Pancreas (tissue), 10 donors: ENCODE results near the gene RGS7. TPM values are rescaled to one million over a fixed set of nuclear protein-coding genes. Genes with fewer than 3 reads are reported as not detected.

ENCODE experiments used
- ATAC-seq, 4 donors: fragments of 200-7000 bp; cut with Tn5 transposase; one replicate each; pipeline versions ENCODE4 v1.8.0 to v1.9.1; 2020; ENCODE audit warnings: mild to moderate bottlenecking in 4 of 4, moderate library complexity in 4 of 4
- DNase-seq, 6 donors: peaks; one replicate each; pipeline ENCODE4 v3.0.0-alpha.2; 2020
- FAIRE-seq: peaks from 2 replicates; lab custom pipeline; 2012; peaks lifted over from hg19 to GRCh38; lab: Jason Lieb, UNC
- H3K27ac ChIP-seq, 4 donors: fragments of 200-600 bp; sonication (generic); 1 replicate in 3 of 4; 2 replicates in 1 of 4; pipeline versions ENCODE4 v1.5.0 to v1.8.0; 2020
- H3K27me3 ChIP-seq, 4 donors: fragments of 200-600 bp; one replicate each; pipeline ENCODE4 v1.8.0; 2021
- H3K36me3 ChIP-seq, 3 donors: fragments of 200-600 bp; sonication (generic) in 1 of 3; one replicate each; pipeline versions ENCODE4 v1.5.0 to v1.8.0; 2020 to 2021
- H3K4me1 ChIP-seq, 3 donors: fragments of 200-600 bp; one replicate each; pipeline ENCODE4 v1.8.0; 2021
- H3K4me3 ChIP-seq, 4 donors: fragments of 200-600 bp; sonication (generic) in 2 of 4; one replicate each; pipeline versions ENCODE4 v1.5.0 to v1.8.0; 2020 to 2021
- H3K9me3 ChIP-seq, 4 donors: fragments of 200-600 bp; one replicate each; pipeline ENCODE4 v1.8.0; 2021
- CTCF ChIP-seq, 4 donors: fragments of 200-600 bp; sonication (generic) in 3 of 4; IDR thresholded peaks; one replicate each; pipeline versions ENCODE4 v1.5.0 to v1.8.0; 2021; ENCODE audit warnings: antibody characterized with exemption in 4 of 4
- WGBS, 2 donors: extraction: QIAGEN DNeasy Blood & Tissue Kit; methylation state at CpG; one replicate each; pipeline ENCODE4 v1.1.7; 2013; 5-methylcytosine and 5-hydroxymethylcytosine counted together
- intact Hi-C, 3 donors: fragments of 100-400 bp; cut with DNase I; formaldehyde crosslinking; loops; one replicate each; pipeline versions ENCODE4 v1.11.1 to v1.14.2; 2022
- polyA plus RNA-seq, 2 donors: library from polyadenylated mRNA; stranded (reverse); fragments of 200-250 nt; gene quantifications; one replicate each; pipeline ENCODE4 v1.2.3, GENCODE V29; 2013
- total RNA-seq, 6 donors: library from RNA; stranded (reverse); fragmentation: NEBNext Ultra II Directional in 4 of 6; extraction: Animal tissue kit (Norgen Biotek cat#: 25700) in 4 of 6; gene quantifications; one replicate each; pipeline versions ENCODE4 v1.2.1 to v1.2.4, GENCODE V29; 2021 to 2023
- donor health status: healthy with polysubstance abuse.
- donor health status: DM: no; HTN: no; CAD: no; lungs with moderate emphysema.
- donor health status: DM: no; HTN: no; CAD: no.
- donor health status: control.
- donor health status: control.
- donor health status: Bipolar disorder and iron deficiency.
- donor health status: DM: yes; HTN: yes; CAD: no.
- donor health status: DM: no; HTN: no; CAD: no.
- donor health status: DM: no; HTN: no; CAD: no.
- donor health status: DM: yes; HTN: yes; CAD: no.

The RGS7 gene
- total and polyA plus RNA-seq, 8 donors, result 0.08 to 4.2 (median 0.33) TPM

GRCh38 chr1:241323514-241324195 lies 33.4 kb downstream of the RGS7 start:
- 31 to 38% methylated on average over 9 of the region's 9 CpGs for WGBS, 2 donors
- Histone ChIP-seq H3K4me1 (no peaks in the 10 kb centered on the region), H3K27me3 (no peaks in the 10 kb centered on the region), H3K9me3 (no peaks in the 10 kb centered on the region), H3K36me3 (no peaks in the 10 kb centered on the region), H3K27ac (no peak overlapping the region), H3K4me3 (no peak overlapping the region)
- DNase-seq, result peak in 1 of 6 donors; percentile 16
- FAIRE-seq, result no peak
- intact Hi-C loops, result no loop called here
- peak in 2 of 4 donors; percentile 32 to 47 for ATAC-seq
- TF ChIP-seq CTCF (IDR thresholded peaks at IDR 0.05), result no peak

- Histone ChIP-seq H3K27ac (no peak overlapping the region), H3K27me3 (no peaks in the 10 kb centered on the region), H3K9me3 (no peaks in the 10 kb centered on the region), H3K4me3 (no peak overlapping the region), H3K36me3 (no peaks in the 10 kb centered on the region), H3K4me1 (no peaks in the 10 kb centered on the region)
- FAIRE-seq, result no peak
- TF ChIP-seq CTCF (IDR thresholded peaks at IDR 0.05), result no peak
- DNase-seq, result no peak
- ATAC-seq, result no peak
- 52 to 58% methylated on average over 2 of the region's 2 CpGs for WGBS, 2 donors
- intact Hi-C loops, result no loop called here
Measured at GRCh38 chr1:241317676-241318075, 39.3 kb downstream of the RGS7 start.

- DNase-seq (no peak), ATAC-seq (no peak), FAIRE-seq (no peak)
- no peak for TF ChIP-seq CTCF (IDR thresholded peaks at IDR 0.05)
- 50 to 53% methylated on average over 3 of the region's 3 CpGs for WGBS, 2 donors
- H3K9me3 ChIP-seq, result no peaks in the 10 kb centered on the region
- H3K27ac ChIP-seq, result no peak overlapping the region
- intact Hi-C loops, result no loop called here
- H3K4me1 ChIP-seq, result no peaks in the 10 kb centered on the region
- no peaks in the 10 kb centered on the region for H3K36me3 ChIP-seq
- H3K27me3 ChIP-seq, result no peaks in the 10 kb centered on the region
- no peak overlapping the region for H3K4me3 ChIP-seq
Measured at GRCh38 chr1:241316372-241316771, 40.6 kb downstream of the RGS7 start.

- Histone ChIP-seq H3K27ac (no peak overlapping the region), H3K4me1 (no peaks in the 10 kb centered on the region), H3K4me3 (no peak overlapping the region), H3K27me3 (no peaks in the 10 kb centered on the region), H3K9me3 (no peaks in the 10 kb centered on the region), H3K36me3 (no peaks in the 10 kb centered on the region)
- intact Hi-C loops, result no loop called here
- no peak for FAIRE-seq
- no peak for DNase-seq
- ATAC-seq, result no peak
- no peak for TF ChIP-seq CTCF (IDR thresholded peaks at IDR 0.05)
- WGBS, 2 donors, result 43 to 56% methylated on average over 5 of the region's 5 CpGs
Measured at GRCh38 chr1:241311056-241311746, 45.8 kb downstream of the RGS7 start.

GRCh38 chr1:241310451-241310850 lies 46.6 kb downstream of the RGS7 start:
- no peak for ATAC-seq
- no peak overlapping the region for H3K27ac ChIP-seq
- intact Hi-C loops, result no loop called here
- no peak for FAIRE-seq
- no peak for TF ChIP-seq CTCF (IDR thresholded peaks at IDR 0.05)
- 79 to 86% methylated on average over 3 of the region's 3 CpGs for WGBS, 2 donors
- no peaks in the 10 kb centered on the region for H3K36me3 ChIP-seq
- no peaks in the 10 kb centered on the region for H3K4me1 ChIP-seq
- no peak for DNase-seq
- no peak overlapping the region for H3K4me3 ChIP-seq
- no peaks in the 10 kb centered on the region for H3K9me3 ChIP-seq
- H3K27me3 ChIP-seq, result no peaks in the 10 kb centered on the region
